Middle frontal gyrus (tissue), 1 donor: Measurements from ENCODE around the gene SIRPA.

Source experiments
- DNase-seq: peaks from one replicate; pipeline ENCODE4 v3.0.0-alpha.2; 2015; ENCODE audit warnings: low spot score; ENCODE audit errors: extremely low spot score

The SIRPA gene

GRCh38 chr20:1947535-1947846 lies 52.3 kb downstream of the SIRPA start:
- DNase-seq: no peak

GRCh38 chr20:1949347-1950100 lies 54.3 kb downstream of the SIRPA start:
- DNase-seq: no peak

- DNase-seq: no peak
Measured at GRCh38 chr20:1950836-1951235, 55.6 kb downstream of the SIRPA start.

- DNase-seq: no peak
Measured at GRCh38 chr20:1951436-1952115, 56.4 kb downstream of the SIRPA start.

- no peak for DNase-seq
Measured at GRCh38 chr20:1952737-1953530, 57.7 kb downstream of the SIRPA start.

- DNase-seq: no peak
Measured at GRCh38 chr20:1953621-1954020, 58.4 kb downstream of the SIRPA start.

- no peak for DNase-seq
Measured at GRCh38 chr20:1955217-1955616, 60.0 kb downstream of the SIRPA start.

- no peak for DNase-seq
Measured at GRCh38 chr20:1958426-1958825, 63.2 kb downstream of the SIRPA start.

- no peak for DNase-seq
Measured at GRCh38 chr20:1959156-1959555, 63.9 kb downstream of the SIRPA start.

GRCh38 chr20:1961374-1961773 lies 66.2 kb downstream of the SIRPA start:
- DNase-seq: no peak

- DNase-seq: no peak
Measured at GRCh38 chr20:1964061-1964460, 68.9 kb downstream of the SIRPA start.

- DNase-seq: no peak
Measured at GRCh38 chr20:1964659-1965405, 69.6 kb downstream of the SIRPA start.

- peak; percentile 32 for DNase-seq
Measured at GRCh38 chr20:1965520-1966351, 70.5 kb downstream of the SIRPA start.

GRCh38 chr20:1968964-1969363 lies 73.8 kb downstream of the SIRPA start:
- no peak for DNase-seq

GRCh38 chr20:1971893-1972586 lies 76.8 kb downstream of the SIRPA start:
- no peak for DNase-seq

GRCh38 chr20:1973601-1974440 lies 78.6 kb downstream of the SIRPA start:
- no peak for DNase-seq

GRCh38 chr20:1975291-1975690 lies 80.1 kb downstream of the SIRPA start:
- DNase-seq: no peak

- no peak for DNase-seq
Measured at GRCh38 chr20:1979106-1979778, 84.0 kb downstream of the SIRPA start.

GRCh38 chr20:1982686-1983085 lies 87.5 kb downstream of the SIRPA start:
- DNase-seq: no peak
